Mesenchymal stem cell (in vitro differentiated cells and primary cell): ENCODE results near the gene IL17REL.

Experiments used
- DNase-seq: peaks from one replicate; pipeline ENCODE4 v3.0.0-alpha.2; 2013
- H2AFZ ChIP-seq: one replicate; pipeline ENCODE4 v1.6.1; 2013; ENCODE audit warnings: low read depth, mild to moderate bottlenecking, control low read depth, inconsistent platforms, low read length, moderate library complexity
- H2AK5ac ChIP-seq: 2 replicates; pipeline ENCODE4 v1.6.1; 2013; ENCODE audit warnings: low read length, moderate library complexity, mild to moderate bottlenecking, inconsistent platforms; ENCODE audit not compliant: severe bottlenecking
- H2BK120ac ChIP-seq: one replicate; pipeline ENCODE4 v1.6.1; 2013; ENCODE audit warnings: low read depth, mild to moderate bottlenecking, inconsistent platforms, low read length, moderate library complexity
- H2BK12ac ChIP-seq, 2 experiments: one replicate each; pipeline ENCODE4 v1.6.1; 2013; ENCODE audit warnings: inconsistent platforms in 2 of 2, low read length in 2 of 2, mild to moderate bottlenecking in 2 of 2, moderate library complexity in 2 of 2, control low read depth in 1 of 2
- H2BK15ac ChIP-seq: one replicate; pipeline ENCODE4 v1.6.1; 2013; ENCODE audit warnings: mild to moderate bottlenecking, low read depth, inconsistent platforms; ENCODE audit not compliant: poor library complexity, severe bottlenecking
- H2BK5ac ChIP-seq: 2 replicates; pipeline ENCODE4 v1.6.1; 2013; ENCODE audit warnings: low read depth, mild to moderate bottlenecking, low read length, control low read depth, inconsistent platforms; ENCODE audit not compliant: poor library complexity, severe bottlenecking
- H3K14ac ChIP-seq, 2 experiments: one replicate each; pipeline ENCODE4 v1.6.1; 2013; ENCODE audit warnings: inconsistent platforms in 2 of 2, low read length in 2 of 2, control low read depth in 1 of 2, mild to moderate bottlenecking in 1 of 2, moderate library complexity in 1 of 2
- H3K18ac ChIP-seq, 2 experiments: one replicate each; pipeline ENCODE4 v1.6.1; 2013; ENCODE audit warnings: inconsistent platforms in 2 of 2, low read length in 2 of 2, control low read depth in 1 of 2, low read depth in 1 of 2, mild to moderate bottlenecking in 1 of 2
- H3K23ac ChIP-seq, 2 experiments: one replicate each; pipeline ENCODE4 v1.6.1; 2013; ENCODE audit warnings: inconsistent platforms in 2 of 2, low read length in 2 of 2, mild to moderate bottlenecking in 2 of 2, moderate library complexity in 2 of 2, control low read depth in 1 of 2
- H3K27ac ChIP-seq: 2 replicates; pipeline ENCODE4 v1.5.1; 2013; ENCODE audit warnings: mild to moderate bottlenecking, moderate library complexity, low read length, control low read depth, inconsistent platforms; ENCODE audit not compliant: poor library complexity, severe bottlenecking
- H3K27me3 ChIP-seq, 2 experiments: 2 replicates each; pipeline versions ENCODE4 v1.6.1 to v1.7.0; 2013; ENCODE audit warnings: low read length in 2 of 2, mild to moderate bottlenecking in 2 of 2, moderate library complexity in 2 of 2, control low read depth in 1 of 2, inconsistent platforms in 1 of 2; ENCODE audit not compliant: control insufficient read depth in 1 of 2, insufficient read depth in 1 of 2
- H3K36me3 ChIP-seq, 2 experiments: 2 replicates each; pipeline versions ENCODE4 v1.6.1 to v1.7.0; 2013; ENCODE audit warnings: low read length in 2 of 2, control low read depth in 1 of 2, inconsistent platforms in 1 of 2, low read depth in 1 of 2, mild to moderate bottlenecking in 1 of 2; ENCODE audit not compliant: insufficient read depth in 2 of 2, control insufficient read depth in 1 of 2
- H3K4ac ChIP-seq, 2 experiments: one replicate each; pipeline ENCODE4 v1.6.1; 2013; ENCODE audit warnings: inconsistent platforms in 2 of 2, low read length in 2 of 2, mild to moderate bottlenecking in 2 of 2, moderate library complexity in 2 of 2, control low read depth in 1 of 2, low read depth in 1 of 2
- H3K4me1 ChIP-seq: 2 replicates; pipeline ENCODE4 v1.6.1; 2013; ENCODE audit warnings: low read depth, low read length, control low read depth; ENCODE audit not compliant: control insufficient read depth, insufficient read depth
- H3K4me2 ChIP-seq: 2 replicates; pipeline ENCODE4 v1.6.1; 2013; ENCODE audit warnings: low read length, mild to moderate bottlenecking, inconsistent platforms; ENCODE audit not compliant: poor library complexity, severe bottlenecking
- H3K4me3 ChIP-seq, 2 experiments: 2 replicates each; pipeline versions ENCODE4 v1.5.1 to v1.7.0; 2013; ENCODE audit warnings: low read length in 2 of 2, mild to moderate bottlenecking in 2 of 2, control low read depth in 1 of 2, low read depth in 1 of 2; ENCODE audit not compliant: insufficient read depth in 1 of 2
- H3K79me1 ChIP-seq: replicated peaks from 2 replicates; pipeline ENCODE4 v1.6.1; 2013; ENCODE audit warnings: mild to moderate bottlenecking, control low read depth, low read length, inconsistent platforms; ENCODE audit not compliant: poor library complexity, severe bottlenecking
- H3K9ac ChIP-seq: 2 replicates; pipeline ENCODE4 v1.7.0; 2013; ENCODE audit warnings: mild to moderate bottlenecking, low read length, moderate library complexity
- H3K9me3 ChIP-seq: 2 replicates; pipeline ENCODE4 v1.7.0; 2013; ENCODE audit warnings: mild to moderate bottlenecking, low read length; ENCODE audit not compliant: control insufficient read depth
- H4K8ac ChIP-seq: one replicate; pipeline ENCODE4 v1.6.1; 2013; ENCODE audit warnings: inconsistent platforms, mild to moderate bottlenecking, low read length, moderate library complexity
- H4K91ac ChIP-seq: one replicate; pipeline ENCODE4 v1.6.1; 2013; ENCODE audit warnings: mild to moderate bottlenecking, low read length, inconsistent platforms
- WGBS: methylation state at CpG from one replicate; pipeline ENCODE4 v1.1.7; 2013; ENCODE audit warnings: mixed read lengths; 5-methylcytosine and 5-hydroxymethylcytosine counted together

The IL17REL gene

GRCh38 chr22:50015451-50016307 lies 3.1 kb upstream of the IL17REL start:
- Histone ChIP-seq H3K4me1 (peaks cover 9% of the 10 kb centered on the region), H3K27ac (no peak overlapping the region), H2BK12ac (no peak overlapping the region), H2AK5ac (no peak overlapping the region), H3K4ac (no peak overlapping the region), H3K9me3 (peaks cover 5% of the 10 kb centered on the region), H3K23ac (no peak overlapping the region), H3K4me2 (no peak overlapping the region), H3K79me1 (no peaks in the 10 kb centered on the region), H2BK5ac (no peak overlapping the region), H3K4me3 (no peak overlapping the region), H3K27me3 (peaks cover 76 to 89% of the 10 kb centered on the region in 2 experiments), H3K18ac (no peak overlapping the region), H3K36me3 (no peaks in the 10 kb centered on the region), H2BK120ac (no peak overlapping the region), H4K91ac (no peak overlapping the region), H2BK15ac (no peak overlapping the region), H4K8ac (no peak overlapping the region), H3K14ac (no peak overlapping the region), H3K9ac (no peak overlapping the region), H2AFZ (no peak overlapping the region)
- no peak for DNase-seq
- WGBS = 46% methylated on average over 24 of the region's 30 CpGs

- no peak overlapping the region for H2BK120ac ChIP-seq
- no peak for DNase-seq
- H4K91ac ChIP-seq = no peak overlapping the region
- no peak overlapping the region for H2BK5ac ChIP-seq
- H2AK5ac ChIP-seq = no peak overlapping the region
- H3K4me2 ChIP-seq = no peak overlapping the region
- H2AFZ ChIP-seq = no peak overlapping the region
- no peaks in the 10 kb centered on the region for H3K79me1 ChIP-seq
- H2BK15ac ChIP-seq = no peak overlapping the region
- peaks cover 83 to 90% of the 10 kb centered on the region in 2 experiments for H3K27me3 ChIP-seq
- no peaks in the 10 kb centered on the region for H3K36me3 ChIP-seq
- peaks cover 5% of the 10 kb centered on the region for H3K9me3 ChIP-seq
- H4K8ac ChIP-seq = no peak overlapping the region
- 14% methylated on average over 40 of the region's 91 CpGs for WGBS
- H3K14ac ChIP-seq = no peak overlapping the region
- no peak overlapping the region for H3K23ac ChIP-seq
- H3K18ac ChIP-seq = no peak overlapping the region
- H3K4ac ChIP-seq = no peak overlapping the region
- no peak overlapping the region for H3K27ac ChIP-seq
- H2BK12ac ChIP-seq = no peak overlapping the region
- no peak overlapping the region for H3K4me3 ChIP-seq
- H3K9ac ChIP-seq = no peak overlapping the region
- peaks cover 9% of the 10 kb centered on the region for H3K4me1 ChIP-seq
Observed at GRCh38 chr22:50014655-50015401, 2.3 kb upstream of the IL17REL start.

- Histone ChIP-seq H3K14ac (no peak overlapping the region), H3K79me1 (no peaks in the 10 kb centered on the region), H3K27ac (no peak overlapping the region), H3K36me3 (no peaks in the 10 kb centered on the region), H2AK5ac (no peak overlapping the region), H3K27me3 (peaks cover 80 to 88% of the 10 kb centered on the region in 2 experiments), H4K8ac (no peak overlapping the region), H2BK120ac (no peak overlapping the region), H3K23ac (peak overlapping the region in 1 of 2 experiments; percentile 70), H4K91ac (no peak overlapping the region), H3K4ac (no peak overlapping the region), H2BK15ac (no peak overlapping the region), H3K4me3 (no peak overlapping the region), H3K4me1 (peaks cover 9% of the 10 kb centered on the region), H3K18ac (no peak overlapping the region), H2BK12ac (no peak overlapping the region), H3K9ac (no peak overlapping the region), H3K9me3 (peaks cover under 1% of the 10 kb centered on the region), H2BK5ac (no peak overlapping the region), H2AFZ (no peak overlapping the region), H3K4me2 (no peak overlapping the region)
- DNase-seq = no peak
- WGBS = 60% methylated on average over 15 of the region's 16 CpGs
Observed at GRCh38 chr22:50014053-50014501, 1.5 kb upstream of the IL17REL start.
